Muscle of back (tissue), 11 donors: Measurements from ENCODE around the gene KCTD2. TPM values are rescaled to one million over a fixed set of nuclear protein-coding genes. Genes with fewer than 3 reads are reported as not detected.

Source experiments
- DNase-seq, 3 donors: peaks; one replicate each; pipeline versions ENCODE4 v3.0.0 to v3.0.0-alpha.2; 2013
- polyA plus RNA-seq, 10 donors: library from polyadenylated mRNA; unstranded; fragments of 120-200 nt; gene quantifications; one replicate each; pipeline ENCODE4 v1.2.1, GENCODE V29; 2013; ENCODE audit not compliant: insufficient read length in 10 of 10

The KCTD2 gene
- polyA plus RNA-seq, 10 donors = 20.1 to 24.2 (median 21.4) TPM

DNA sequence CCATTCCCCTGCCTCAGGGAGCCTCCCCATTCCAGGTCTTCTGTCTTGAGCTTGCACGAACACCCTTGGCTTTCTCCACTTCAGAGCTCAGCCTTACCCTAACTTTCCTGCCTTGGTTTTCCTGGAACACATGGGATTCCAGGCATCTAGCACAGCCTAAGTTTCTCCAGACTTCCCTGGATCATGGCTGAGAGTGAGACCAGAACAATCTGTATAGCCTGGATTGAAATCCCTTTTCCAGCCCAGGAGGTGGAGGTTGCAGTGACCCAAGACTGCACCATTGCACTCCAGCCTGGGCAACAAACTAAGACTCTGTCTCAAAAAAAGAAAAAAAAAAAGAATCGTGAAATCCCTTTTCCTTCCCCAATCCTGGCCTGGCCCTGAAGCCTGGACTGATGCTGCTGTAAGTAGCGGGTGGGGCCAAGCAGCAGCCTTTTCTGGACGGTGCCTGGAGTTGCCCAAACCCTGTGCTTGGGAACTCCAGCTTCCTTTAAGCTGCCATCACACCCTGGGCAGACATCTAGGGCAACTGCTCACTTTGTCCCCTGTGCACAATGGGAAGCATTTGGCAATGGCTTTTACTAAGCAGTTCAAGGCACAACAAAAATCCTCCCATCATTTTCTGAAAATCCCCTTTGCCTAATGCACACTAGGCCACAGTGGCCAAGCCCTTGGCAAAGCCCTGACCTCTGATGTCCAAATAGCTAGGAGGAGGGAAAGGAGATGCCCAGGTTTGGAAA, 28.7 kb downstream of the KCTD2 start:
- DNase-seq = peak in 1 of 3 donors; percentile 61

DNA sequence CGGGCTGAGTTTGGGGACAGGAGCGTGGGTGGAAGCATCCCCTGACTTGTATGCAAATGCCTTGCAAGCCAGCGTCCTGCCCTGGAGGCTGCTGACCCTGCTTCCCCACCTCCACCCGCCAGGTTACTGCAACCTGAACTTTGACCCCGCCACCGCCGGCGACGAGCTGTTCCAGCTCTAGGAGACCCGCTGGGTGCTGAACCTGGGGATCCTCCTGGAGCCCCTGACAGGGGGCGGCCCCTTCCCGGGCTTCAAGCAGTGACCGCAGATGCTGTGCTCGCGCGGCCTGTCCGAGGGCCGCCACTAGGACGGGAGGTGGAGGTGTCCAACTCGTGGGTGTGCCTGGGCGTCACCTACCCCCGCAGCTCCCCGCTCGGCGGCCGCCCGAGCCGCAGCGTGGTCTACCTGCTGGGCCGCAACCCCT, 30.1 kb downstream of the KCTD2 start:
- no peak for DNase-seq

DNA sequence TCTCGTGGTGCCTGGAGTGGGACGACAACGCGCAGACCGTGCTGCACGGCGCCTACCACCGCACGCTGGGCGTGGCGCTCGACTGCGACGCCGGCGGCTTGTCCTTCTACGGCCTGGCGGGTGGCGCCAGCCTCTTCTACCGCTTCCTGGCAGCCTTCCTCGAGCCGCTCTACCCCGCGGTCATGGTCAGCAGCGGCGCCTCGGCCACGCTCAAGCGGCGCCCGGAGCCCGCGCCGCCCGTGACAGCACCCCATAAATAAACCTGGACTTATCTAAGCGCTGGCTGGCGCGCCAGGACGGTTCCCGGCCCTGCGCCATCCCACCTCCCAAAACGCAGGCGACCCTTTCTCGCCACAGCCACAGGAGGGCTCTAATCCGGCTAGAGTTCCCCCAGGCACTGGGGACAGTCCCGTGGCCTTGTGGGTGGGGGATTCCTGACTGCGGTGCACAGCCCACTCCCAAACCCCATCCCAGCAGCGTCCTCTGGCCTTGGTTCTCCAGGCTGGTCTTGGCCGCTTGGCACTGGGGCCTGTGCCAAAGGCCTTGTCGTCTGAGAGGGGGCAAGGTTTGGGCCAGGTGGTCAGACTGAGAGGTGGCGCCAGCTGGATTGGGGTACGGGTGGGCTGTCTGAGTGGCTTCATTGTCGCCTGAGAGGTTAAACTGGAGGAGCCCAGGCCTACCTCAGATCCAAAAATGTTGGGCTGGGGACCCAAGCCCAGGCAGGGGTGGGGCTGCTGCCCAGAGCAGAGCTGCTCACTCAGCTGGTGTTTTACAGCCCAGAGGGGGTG, 30.7 kb downstream of the KCTD2 start:
- peak in 1 of 3 donors; percentile 79 for DNase-seq

DNA sequence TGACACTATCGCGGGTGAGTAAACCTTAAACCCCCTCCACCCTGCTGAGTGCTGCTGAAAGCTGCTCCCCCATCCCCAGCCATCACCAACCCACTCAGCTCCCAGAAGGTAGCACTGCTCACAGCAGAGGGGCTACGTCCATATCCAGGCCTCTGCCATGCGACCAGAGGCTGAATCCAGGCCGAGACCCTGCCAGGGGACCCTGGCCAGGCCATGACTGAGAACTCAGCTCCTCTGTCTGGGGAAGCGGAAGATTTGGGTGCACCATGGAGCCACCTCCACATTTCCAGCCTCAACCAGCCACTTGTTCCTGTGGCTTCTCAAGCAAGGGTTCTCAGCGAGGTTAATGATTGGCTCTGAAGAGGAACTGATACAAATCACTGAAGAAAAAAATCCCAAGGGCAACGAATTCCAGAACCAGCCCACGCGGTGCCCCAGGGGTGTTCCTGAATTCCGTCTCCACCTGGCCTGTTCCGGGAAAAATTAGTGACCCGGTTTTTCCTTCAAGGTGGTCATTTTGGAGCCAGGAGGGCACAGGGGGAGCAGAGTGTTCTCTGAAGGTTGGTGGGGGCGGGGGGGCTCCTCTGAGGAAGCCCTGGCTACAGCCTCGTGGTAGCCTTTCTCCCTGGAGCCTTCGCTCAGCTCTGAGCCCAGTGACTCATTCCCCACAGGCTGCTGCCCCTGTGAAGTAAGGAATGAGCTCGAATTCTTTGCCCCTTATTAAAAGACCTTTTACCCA, 31.4 kb downstream of the KCTD2 start:
- peak in 1 of 3 donors; percentile 42 for DNase-seq

DNA sequence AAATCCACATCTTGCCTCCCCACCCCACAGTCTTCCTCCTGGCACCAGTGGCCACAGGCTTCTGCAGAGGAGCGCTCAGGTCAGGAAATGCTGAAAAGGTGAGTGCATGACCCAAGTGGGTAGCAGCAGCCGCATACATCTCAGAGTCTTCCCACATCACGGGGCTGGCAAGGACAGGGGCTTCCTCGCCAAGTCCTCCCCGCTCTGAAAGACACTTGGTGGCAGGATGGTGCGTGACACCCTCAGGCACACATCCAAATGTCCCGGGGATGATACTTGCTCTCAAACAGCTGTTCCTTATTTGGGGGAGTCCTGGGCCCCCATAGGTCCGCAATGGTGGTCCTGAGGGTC, 32.0 kb downstream of the KCTD2 start:
- DNase-seq = no peak

DNA sequence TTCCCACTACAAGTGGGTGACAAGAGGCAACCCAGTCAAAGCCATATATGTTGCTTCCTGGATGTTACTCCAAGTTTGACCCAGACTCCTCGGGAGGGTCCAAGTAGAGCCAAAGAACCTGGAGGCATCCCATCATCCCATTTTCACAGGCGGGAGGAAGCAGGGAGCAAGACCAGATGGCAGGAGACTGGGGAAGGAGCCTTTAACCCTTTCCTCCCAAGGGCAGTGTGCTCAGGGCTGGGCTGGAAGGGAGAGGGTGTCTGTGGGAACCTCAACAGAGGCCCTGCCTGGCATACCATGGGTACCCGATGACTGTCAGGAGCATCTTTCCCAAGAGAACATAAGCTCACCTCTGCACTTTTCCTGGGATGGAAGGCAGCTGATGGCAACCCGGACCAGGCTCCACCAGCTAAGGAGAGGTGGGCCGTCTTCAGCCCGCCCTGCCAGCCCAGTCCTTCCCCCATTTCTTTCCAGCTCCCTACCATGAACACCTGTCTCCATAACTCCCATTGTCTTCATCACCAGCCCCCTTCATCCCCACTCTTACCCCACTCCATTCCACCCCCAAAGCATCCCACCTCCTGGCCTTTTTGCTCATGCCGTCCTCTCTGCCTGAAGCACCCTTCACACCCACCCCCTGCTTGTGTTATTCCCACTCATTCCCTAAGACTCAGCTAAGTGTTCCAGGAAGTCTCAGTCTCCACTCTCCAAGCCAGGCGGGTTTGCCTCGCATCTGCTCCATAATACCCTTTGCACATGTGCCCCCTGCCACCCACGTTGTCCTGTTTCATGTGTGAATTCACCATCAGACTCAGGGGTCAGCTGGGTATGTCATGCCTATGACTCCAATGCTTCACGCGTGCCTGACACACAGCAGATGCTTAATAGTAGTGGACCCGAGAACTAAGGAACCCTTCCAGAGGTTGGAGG, 34.9 kb downstream of the KCTD2 start:
- DNase-seq = no peak

DNA sequence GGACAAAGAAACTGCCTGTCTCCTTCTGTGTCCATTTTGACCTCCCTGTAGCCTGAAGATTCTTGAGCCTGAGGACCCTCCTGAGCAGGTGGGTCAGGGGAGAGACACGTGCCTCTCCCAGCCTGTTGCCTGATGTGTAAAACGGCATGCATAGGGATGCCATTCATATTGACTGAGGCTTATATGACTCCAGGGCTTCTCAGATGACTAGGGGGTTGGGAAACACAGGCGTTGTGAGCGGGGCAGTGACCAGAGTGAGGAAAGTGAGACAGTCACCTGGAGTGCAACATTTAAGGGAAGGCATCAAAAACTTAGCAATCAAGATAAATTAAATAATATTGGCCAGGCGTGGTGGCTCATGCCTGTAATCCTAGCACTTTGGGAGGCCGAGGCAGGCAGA, 35.7 kb downstream of the KCTD2 start:
- no peak for DNase-seq

DNA sequence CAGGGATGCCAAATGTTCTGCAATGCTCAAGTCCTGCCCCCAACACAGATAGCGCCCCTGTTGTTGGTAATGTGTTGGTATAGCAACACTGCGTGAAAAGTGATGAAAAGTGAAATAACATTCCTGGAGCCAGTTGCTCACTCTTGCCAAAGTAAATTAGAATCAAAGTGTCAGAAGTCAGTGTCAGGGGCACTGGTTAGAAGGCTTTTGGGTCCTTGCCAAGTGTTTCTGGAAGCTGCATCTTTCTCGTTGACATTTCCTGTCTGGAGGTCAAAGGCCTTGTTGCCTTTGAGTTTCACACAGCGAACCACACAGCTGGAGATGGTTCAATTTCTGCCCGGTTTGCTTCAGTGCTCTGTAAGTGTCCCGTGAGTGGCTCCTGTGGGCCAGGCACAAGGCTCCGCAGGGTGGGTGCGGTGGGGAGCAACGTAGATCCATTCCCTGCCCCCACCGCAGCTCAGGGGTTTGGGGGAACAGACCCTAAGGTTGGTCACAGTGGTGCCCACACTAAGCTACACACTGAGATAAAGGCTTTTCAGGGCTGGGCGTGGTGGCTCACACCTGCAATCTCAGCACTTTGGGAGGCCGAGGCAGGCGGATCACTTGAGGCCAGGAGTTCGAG, 37.1 kb downstream of the KCTD2 start:
- DNase-seq = peak in 1 of 3 donors; percentile 29

DNA sequence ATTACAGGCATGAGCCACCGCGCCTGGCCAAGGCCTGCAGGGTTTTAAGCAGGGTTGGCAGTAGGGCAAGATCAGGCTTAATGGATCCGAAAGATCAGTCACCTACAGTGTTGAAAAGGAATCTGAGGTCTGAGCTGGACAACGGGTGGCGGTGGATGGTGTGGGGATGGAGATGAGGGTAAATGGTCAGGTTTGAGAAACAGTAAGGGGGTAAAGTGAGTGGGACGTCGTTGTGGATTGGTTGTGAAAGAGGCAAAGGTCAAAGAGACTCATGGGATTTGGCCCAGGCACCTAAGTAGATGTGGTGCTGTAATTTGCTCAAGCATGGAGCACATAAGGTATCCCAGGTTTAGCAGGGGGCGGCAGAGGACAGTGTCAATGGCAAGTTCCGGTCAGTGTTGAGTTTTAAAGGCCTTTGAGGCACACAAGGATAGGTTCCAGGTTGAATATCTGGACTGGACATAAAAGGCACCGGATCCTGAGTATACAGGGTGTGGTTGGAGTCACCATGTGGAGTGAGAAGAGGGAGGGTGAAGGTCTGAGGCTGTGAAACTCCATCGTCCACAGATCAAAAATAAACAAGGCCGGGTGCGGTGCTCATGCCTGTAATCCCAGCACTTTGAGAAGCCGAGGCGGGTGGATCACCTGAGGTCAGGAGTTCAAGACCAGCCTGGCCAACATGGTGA, 39.6 kb downstream of the KCTD2 start:
- peak in 1 of 3 donors; percentile 1 for DNase-seq

DNA sequence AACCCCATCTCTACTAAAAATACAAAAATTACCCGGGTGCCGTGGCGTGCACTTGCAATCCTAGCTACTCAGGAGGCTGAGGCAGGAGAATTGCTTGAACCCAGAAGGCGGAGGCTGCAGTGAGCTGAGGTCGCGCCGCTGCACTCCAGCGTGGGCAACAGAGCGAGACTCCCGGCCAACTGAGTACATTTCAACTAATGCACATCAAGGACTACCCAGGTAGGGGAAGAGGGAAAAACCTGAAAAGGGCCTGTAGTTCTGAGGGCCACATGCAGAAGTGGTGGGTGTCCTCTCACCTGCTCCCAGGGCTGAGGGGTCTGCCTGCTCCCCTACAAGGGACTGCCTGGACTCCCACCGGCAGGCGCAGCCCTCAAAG, 40.1 kb downstream of the KCTD2 start:
- peak in 1 of 3 donors; percentile 16 for DNase-seq

DNA sequence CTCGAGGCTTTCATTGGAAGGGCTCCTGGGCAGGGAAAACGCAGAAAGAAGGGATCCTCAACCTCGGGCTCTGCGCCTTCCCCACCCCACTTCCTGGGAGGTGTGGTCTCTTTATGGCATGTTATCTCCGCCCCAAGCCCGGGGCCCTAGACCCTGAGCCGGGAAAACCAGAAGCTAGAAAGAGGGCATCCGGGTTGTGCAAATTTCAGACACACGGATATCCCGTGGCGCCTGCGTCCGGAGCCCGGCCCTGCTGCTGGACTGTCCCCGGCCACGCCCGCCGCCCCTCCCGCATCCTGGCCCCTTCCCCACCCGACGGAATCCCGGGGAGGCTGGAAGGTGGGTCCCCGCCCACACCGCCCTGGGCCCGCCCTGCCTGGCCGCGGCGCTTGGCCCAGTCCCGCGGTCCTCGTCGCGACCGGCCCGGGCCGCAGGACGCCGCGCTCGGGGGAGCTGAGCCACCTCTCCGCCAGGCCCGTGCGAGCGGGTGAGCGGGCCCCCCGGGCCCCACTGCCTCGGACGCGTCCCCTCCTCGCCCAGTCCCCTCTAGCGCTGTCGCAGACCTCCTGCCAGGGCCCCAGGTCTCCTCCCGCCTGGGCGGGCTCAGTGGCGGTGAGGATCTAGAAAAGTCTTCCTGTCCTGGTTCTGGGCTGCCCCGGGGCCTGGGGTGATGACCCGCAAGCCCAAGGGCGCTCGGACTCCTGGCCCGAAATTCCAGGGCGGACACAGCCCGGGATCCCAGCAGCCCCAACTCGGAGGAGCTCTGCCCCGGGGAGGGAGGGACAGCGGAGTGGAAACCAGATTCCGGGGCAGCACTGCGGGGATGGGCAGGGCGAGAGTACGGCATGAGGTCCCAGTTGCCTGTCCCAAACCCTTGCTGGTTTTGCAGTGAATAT, 40.8 kb downstream of the KCTD2 start, which contains the start of gene SLC16A5:
Gene SLC16A5 (plus strand): TSS at position 397 of the 896 bp plus-strand sequence. CDS start 5,683 bp downstream, outside the sequence.
- DNase-seq = peak; percentile 68 to 92 (median 76)

DNA sequence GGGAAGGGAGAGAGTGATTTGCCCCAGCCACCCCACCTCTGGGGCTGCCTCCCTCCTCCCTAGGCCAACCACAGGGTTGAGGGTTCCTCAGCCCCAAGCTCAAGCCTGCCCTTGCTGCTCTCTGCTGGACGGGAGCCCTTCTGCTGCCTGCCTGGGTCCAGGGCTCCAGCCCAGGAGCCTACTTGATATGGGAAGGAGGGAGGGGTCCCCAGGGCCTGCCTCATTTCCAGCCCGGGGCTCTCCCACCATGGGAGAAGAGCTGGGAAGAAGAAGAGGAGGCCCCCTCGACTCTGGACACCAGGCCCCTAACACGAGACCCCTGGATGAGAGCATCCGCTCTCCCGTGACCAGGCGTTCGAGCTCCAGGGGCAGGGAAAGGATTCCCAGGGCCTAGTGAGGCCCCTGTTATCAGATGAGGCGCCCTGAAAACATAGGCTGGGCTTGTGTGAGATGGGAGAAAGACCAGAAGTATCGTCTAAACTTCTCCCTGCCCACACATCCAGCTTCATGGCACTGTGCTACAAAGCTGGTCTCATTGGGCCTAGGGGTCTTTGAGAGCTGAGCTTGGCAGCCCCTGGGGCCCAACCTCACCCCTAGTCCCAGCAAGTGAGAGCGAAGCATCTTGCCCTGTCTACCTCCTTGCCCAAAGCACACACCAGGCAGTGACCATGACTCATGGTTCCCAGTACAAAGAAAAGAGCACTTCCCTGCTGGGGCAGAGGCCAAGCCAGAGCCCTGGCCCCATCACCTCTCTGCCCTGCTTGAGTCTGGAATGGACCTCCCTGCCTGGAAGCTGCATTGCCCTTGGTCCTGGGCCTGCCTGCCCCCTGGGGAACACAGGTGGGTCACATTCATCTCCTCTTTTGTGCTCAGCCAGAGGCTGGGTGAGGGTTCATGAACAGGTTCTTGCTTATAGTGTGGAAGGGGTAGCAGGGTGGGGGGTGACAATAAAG, 41.7 kb downstream of the KCTD2 start:
- peak in 1 of 3 donors; percentile 59 for DNase-seq

DNA sequence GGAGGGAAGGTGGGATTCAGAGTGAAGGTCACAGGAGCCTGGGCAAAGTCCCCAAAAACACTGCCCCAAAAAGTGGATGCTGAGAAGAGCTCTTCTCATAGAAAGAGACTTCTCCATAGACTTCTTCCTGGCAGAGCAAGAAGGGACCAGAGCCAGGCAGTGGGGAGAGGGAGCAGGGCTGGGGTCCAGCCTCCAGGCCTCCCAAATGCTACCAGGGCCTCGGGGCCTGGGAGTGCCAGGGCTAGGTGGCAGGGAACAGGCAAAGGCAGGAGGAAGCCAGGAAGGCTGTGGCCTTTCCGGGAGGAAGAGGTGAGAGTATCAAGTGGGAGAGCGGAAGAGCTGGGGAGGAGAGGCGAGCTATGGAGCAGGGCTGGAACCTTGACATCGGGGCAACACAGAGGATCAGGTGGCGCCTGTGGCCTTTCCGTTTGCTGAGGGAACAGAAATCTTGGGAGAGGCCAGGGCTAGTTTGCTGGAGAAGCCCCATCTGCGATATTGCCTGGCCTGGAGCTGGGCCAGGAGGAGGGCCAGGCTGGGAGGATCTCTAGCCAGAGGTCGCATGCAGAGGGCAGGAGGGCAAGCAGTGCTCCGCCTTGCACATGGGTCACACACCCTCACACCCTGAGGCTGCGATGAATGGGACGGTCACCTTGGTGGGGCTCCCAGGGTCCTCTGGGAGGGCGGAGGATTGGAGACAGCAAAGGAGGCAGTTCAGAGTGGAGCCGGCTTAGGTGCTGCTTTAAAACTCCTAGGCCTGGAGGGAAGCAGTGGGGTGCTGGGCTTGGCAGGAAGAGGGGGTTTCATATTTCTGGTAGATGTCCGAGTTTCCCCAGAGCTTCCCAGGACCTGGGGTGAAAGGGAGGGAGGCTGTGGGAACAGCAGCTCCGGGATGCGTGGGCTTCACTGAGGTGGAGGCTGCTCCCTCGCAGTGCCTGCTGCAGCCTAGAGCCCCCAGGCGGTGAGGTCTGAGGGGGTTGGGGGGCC, 44.1 kb downstream of the KCTD2 start:
- DNase-seq = peak in 1 of 3 donors; percentile 51

DNA sequence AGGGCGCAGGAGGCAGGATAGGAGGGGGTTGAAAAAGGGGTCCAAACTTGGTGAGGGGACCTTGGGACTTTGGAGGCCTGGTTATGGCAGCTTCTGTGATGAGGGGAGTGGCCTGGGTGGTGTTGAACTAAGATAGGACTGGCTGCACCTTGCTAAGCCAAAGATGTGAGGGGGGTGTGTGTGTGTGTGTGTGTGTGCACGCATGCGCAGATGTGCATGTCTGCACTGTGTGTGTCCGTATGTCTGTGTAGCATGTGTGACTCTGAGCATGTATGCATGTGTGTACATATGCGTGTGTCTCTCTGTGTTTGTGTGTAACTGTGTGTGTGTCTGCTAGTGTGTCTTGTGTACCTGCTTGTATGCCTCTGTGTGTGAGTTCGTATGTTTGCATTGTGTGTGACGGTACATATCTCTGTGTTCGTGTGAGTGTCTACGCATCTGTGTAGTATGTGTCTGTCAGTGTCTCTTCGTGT, 44.9 kb downstream of the KCTD2 start:
- peak in 1 of 3 donors; percentile 32 for DNase-seq

DNA sequence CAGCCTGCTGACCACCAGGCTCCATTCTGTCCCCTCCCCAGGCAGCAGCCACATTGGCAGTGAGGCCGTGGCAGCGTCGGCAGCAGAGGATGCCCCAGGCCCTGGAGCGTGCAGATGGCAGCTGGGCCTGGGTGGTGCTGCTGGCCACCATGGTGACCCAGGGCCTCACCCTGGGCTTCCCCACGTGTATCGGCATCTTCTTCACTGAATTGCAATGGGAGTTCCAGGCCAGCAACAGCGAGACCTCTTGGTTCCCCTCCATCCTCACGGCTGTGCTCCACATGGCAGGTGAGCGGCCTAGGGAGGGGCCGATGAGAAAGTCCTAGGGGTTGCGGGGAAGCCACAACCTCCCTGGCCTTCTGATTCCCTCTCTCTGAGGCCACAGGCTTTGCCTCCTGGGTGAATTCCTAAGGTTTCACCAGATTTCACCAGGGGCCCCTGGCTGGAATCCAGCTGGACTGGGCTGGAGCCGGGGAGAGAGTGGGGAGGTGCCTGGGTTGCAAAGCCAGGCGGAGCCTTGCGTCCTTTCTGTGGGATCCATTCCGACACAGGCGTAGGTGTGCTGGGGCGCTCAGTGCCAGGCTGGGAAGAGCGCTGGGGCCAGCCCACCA, 46.6 kb downstream of the KCTD2 start:
- peak in 1 of 3 donors; percentile 0 for DNase-seq

DNA sequence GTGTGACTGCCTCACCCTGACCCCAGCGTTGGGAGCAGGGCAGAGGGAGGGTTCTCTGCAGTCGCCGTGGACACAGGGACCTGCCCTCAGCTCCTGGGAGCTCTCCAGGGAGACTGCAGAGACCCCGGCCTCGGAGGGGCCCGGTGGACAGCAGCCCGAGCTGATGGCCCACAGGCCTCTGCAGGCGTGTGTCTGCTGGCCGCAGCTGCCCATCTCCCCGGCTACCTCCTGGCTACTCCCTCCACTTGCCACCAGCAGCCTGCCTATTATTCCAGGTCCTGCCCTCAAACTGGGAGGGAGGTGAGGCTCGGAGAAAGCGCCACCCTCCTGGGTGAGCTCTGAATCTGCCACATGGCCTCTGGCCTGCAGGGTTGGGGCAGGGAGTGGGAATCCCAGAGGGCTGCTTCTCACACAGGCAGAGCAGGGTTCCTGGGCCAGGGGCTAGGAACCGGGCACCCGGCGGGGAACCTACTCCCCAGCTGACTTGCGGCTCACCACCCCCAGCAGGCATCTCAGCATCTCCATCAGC, 47.9 kb downstream of the KCTD2 start:
- peak in 1 of 3 donors; percentile 3 for DNase-seq
